IPS-18a (cell line): ENCODE data around the gene ATXN1.

ENCODE experiments used
- H3K27ac ChIP-seq: one replicate; pipeline ENCODE4 v1.5.1; 2013; ENCODE audit warnings: low read length
- H3K27me3 ChIP-seq: one replicate; pipeline ENCODE4 v1.6.1; 2013; ENCODE audit warnings: mild to moderate bottlenecking, low read length; ENCODE audit not compliant: control insufficient read depth, insufficient read depth
- H3K36me3 ChIP-seq: one replicate; pipeline ENCODE4 v1.6.1; 2013; ENCODE audit warnings: low read depth, low read length; ENCODE audit not compliant: control insufficient read depth
- H3K4me1 ChIP-seq: one replicate; pipeline ENCODE4 v1.6.1; 2013; ENCODE audit warnings: low read depth, low read length; ENCODE audit not compliant: control insufficient read depth
- H3K4me3 ChIP-seq: one replicate; pipeline ENCODE4 v1.5.1; 2013; ENCODE audit warnings: low read length
- H3K9ac ChIP-seq: one replicate; pipeline ENCODE4 v1.6.1; 2013; ENCODE audit warnings: mild to moderate bottlenecking, low read length, moderate library complexity
- H3K9me3 ChIP-seq: one replicate; pipeline ENCODE4 v1.6.1; 2013; ENCODE audit warnings: low read depth, low read length; ENCODE audit not compliant: control insufficient read depth

Gene ATXN1

GRCh38 chr6:16434885-16435284 lies 326.4 kb downstream of the ATXN1 start:
- Histone ChIP-seq H3K4me1 (peaks cover 8% of the 10 kb centered on the region), H3K4me3 (no peak overlapping the region), H3K9me3 (no peaks in the 10 kb centered on the region), H3K27ac (no peak overlapping the region), H3K9ac (no peak overlapping the region), H3K36me3 (no peaks in the 10 kb centered on the region), H3K27me3 (no peaks in the 10 kb centered on the region)

GRCh38 chr6:16433338-16433890 lies 327.8 kb downstream of the ATXN1 start:
- H3K27ac ChIP-seq = no peak overlapping the region
- no peak overlapping the region for H3K4me3 ChIP-seq
- no peaks in the 10 kb centered on the region for H3K36me3 ChIP-seq
- H3K27me3 ChIP-seq = no peaks in the 10 kb centered on the region
- H3K9ac ChIP-seq = no peak overlapping the region
- H3K9me3 ChIP-seq = no peaks in the 10 kb centered on the region
- peaks cover 5% of the 10 kb centered on the region for H3K4me1 ChIP-seq

GRCh38 chr6:16432075-16433032 lies 328.9 kb downstream of the ATXN1 start:
- H3K9me3 ChIP-seq = no peaks in the 10 kb centered on the region
- H3K27ac ChIP-seq = no peak overlapping the region
- no peak overlapping the region for H3K9ac ChIP-seq
- H3K4me1 ChIP-seq = peaks cover 5% of the 10 kb centered on the region
- no peak overlapping the region for H3K4me3 ChIP-seq
- H3K36me3 ChIP-seq = no peaks in the 10 kb centered on the region
- H3K27me3 ChIP-seq = no peaks in the 10 kb centered on the region

- H3K4me1 ChIP-seq = peaks cover 5% of the 10 kb centered on the region
- H3K9ac ChIP-seq = no peak overlapping the region
- H3K9me3 ChIP-seq = no peaks in the 10 kb centered on the region
- no peaks in the 10 kb centered on the region for H3K27me3 ChIP-seq
- H3K27ac ChIP-seq = no peak overlapping the region
- no peaks in the 10 kb centered on the region for H3K36me3 ChIP-seq
- H3K4me3 ChIP-seq = no peak overlapping the region
These were observed 330.2 kb downstream of the ATXN1 start for GRCh38 chr6:16431106-16431505.

GRCh38 chr6:16430391-16431089 lies 330.7 kb downstream of the ATXN1 start:
- Histone ChIP-seq H3K27ac (no peak overlapping the region), H3K36me3 (no peaks in the 10 kb centered on the region), H3K9me3 (no peaks in the 10 kb centered on the region), H3K4me1 (peaks cover 5% of the 10 kb centered on the region), H3K27me3 (no peaks in the 10 kb centered on the region), H3K9ac (no peak overlapping the region), H3K4me3 (no peak overlapping the region)

- H3K9ac ChIP-seq = no peak overlapping the region
- no peaks in the 10 kb centered on the region for H3K36me3 ChIP-seq
- H3K9me3 ChIP-seq = no peaks in the 10 kb centered on the region
- peaks cover 5% of the 10 kb centered on the region for H3K4me1 ChIP-seq
- no peaks in the 10 kb centered on the region for H3K27me3 ChIP-seq
- H3K4me3 ChIP-seq = no peak overlapping the region
- no peak overlapping the region for H3K27ac ChIP-seq
These were observed 331.6 kb downstream of the ATXN1 start for GRCh38 chr6:16429669-16430068.

- peaks cover 3% of the 10 kb centered on the region for H3K4me1 ChIP-seq
- no peak overlapping the region for H3K9ac ChIP-seq
- no peaks in the 10 kb centered on the region for H3K9me3 ChIP-seq
- H3K36me3 ChIP-seq = no peaks in the 10 kb centered on the region
- H3K4me3 ChIP-seq = no peak overlapping the region
- H3K27ac ChIP-seq = no peak overlapping the region
- H3K27me3 ChIP-seq = no peaks in the 10 kb centered on the region
These were observed 334.1 kb downstream of the ATXN1 start for GRCh38 chr6:16427124-16427523.

GRCh38 chr6:16425881-16426615 lies 335.2 kb downstream of the ATXN1 start:
- no peaks in the 10 kb centered on the region for H3K9me3 ChIP-seq
- H3K36me3 ChIP-seq = no peaks in the 10 kb centered on the region
- no peak overlapping the region for H3K27ac ChIP-seq
- peaks cover 2% of the 10 kb centered on the region for H3K4me1 ChIP-seq
- H3K9ac ChIP-seq = no peak overlapping the region
- H3K27me3 ChIP-seq = no peaks in the 10 kb centered on the region
- H3K4me3 ChIP-seq = no peak overlapping the region

GRCh38 chr6:16421462-16421960 lies 339.7 kb downstream of the ATXN1 start:
- H3K4me1 ChIP-seq = peaks cover 13% of the 10 kb centered on the region
- H3K9ac ChIP-seq = no peak overlapping the region
- H3K27me3 ChIP-seq = no peaks in the 10 kb centered on the region
- no peaks in the 10 kb centered on the region for H3K36me3 ChIP-seq
- no peaks in the 10 kb centered on the region for H3K9me3 ChIP-seq
- H3K27ac ChIP-seq = no peak overlapping the region
- H3K4me3 ChIP-seq = no peak overlapping the region

- Histone ChIP-seq H3K27ac (no peak overlapping the region), H3K27me3 (no peaks in the 10 kb centered on the region), H3K36me3 (no peaks in the 10 kb centered on the region), H3K4me3 (no peak overlapping the region), H3K9ac (no peak overlapping the region), H3K9me3 (no peaks in the 10 kb centered on the region), H3K4me1 (peaks cover 13% of the 10 kb centered on the region)
These were observed 340.4 kb downstream of the ATXN1 start for GRCh38 chr6:16420715-16421461.
